HG03039 (cell line): ENCODE results near the gene ARHGAP21.
A peak's percentile ranks its signal among the peaks of the same experiment; 100 is the strongest.
"Not testable (repeated sequence)": the region's sequence is repeated elsewhere in the genome, so short reads cannot be mapped to it uniquely, and the experiment has no call there.

ENCODE experiments used
- ATAC-seq: cut with Tn5 transposase; IDR thresholded peaks from one replicate; pipeline ENCODE4 v1.9.1; 2021; ENCODE audit warnings: mild to moderate bottlenecking, moderate library complexity; ENCODE audit not compliant: unreplicated experiment

The ARHGAP21 gene

GRCh38 chr10:24690961-24691512 lies 32.6 kb downstream of the ARHGAP21 start:
- ATAC-seq = no peak

- ATAC-seq = no peak
These were observed 37.6 kb downstream of the ARHGAP21 start for GRCh38 chr10:24685958-24686540.

GRCh38 chr10:24683554-24683953 lies 40.1 kb downstream of the ARHGAP21 start:
- ATAC-seq = no peak

GRCh38 chr10:24681572-24682088 lies 42.1 kb downstream of the ARHGAP21 start:
- ATAC-seq = no peak

- no peak for ATAC-seq
These were observed 42.8 kb downstream of the ARHGAP21 start for GRCh38 chr10:24680647-24681524.

- ATAC-seq = no peak
These were observed 44.9 kb downstream of the ARHGAP21 start for GRCh38 chr10:24678757-24679156.

GRCh38 chr10:24674892-24675632 lies 48.6 kb downstream of the ARHGAP21 start:
- no peak for ATAC-seq

GRCh38 chr10:24670964-24671670 lies 52.6 kb downstream of the ARHGAP21 start:
- no peak for ATAC-seq

- ATAC-seq = no peak
These were observed 54.3 kb downstream of the ARHGAP21 start for GRCh38 chr10:24669285-24669852.

- no peak for ATAC-seq
These were observed 55.4 kb downstream of the ARHGAP21 start for GRCh38 chr10:24668247-24668646.

- ATAC-seq = no peak
These were observed 58.7 kb downstream of the ARHGAP21 start for GRCh38 chr10:24664991-24665390.

GRCh38 chr10:24661376-24661775 lies 62.3 kb downstream of the ARHGAP21 start:
- ATAC-seq = no peak

GRCh38 chr10:24658319-24658718 lies 65.4 kb downstream of the ARHGAP21 start:
- ATAC-seq = not testable (repeated sequence)

- not testable (repeated sequence) for ATAC-seq
These were observed 67.4 kb downstream of the ARHGAP21 start for GRCh38 chr10:24656326-24656725.

GRCh38 chr10:24652381-24652957 lies 71.2 kb downstream of the ARHGAP21 start:
- ATAC-seq = peak; percentile 87

- no peak for ATAC-seq
These were observed 71.8 kb downstream of the ARHGAP21 start for GRCh38 chr10:24651923-24652322.

GRCh38 chr10:24650669-24651391 lies 72.9 kb downstream of the ARHGAP21 start:
- ATAC-seq = no peak

- no peak for ATAC-seq
These were observed 77.9 kb downstream of the ARHGAP21 start for GRCh38 chr10:24645784-24646183.

- ATAC-seq = no peak
These were observed 78.7 kb downstream of the ARHGAP21 start for GRCh38 chr10:24645022-24645421.
